MM.1S (cell line): ENCODE measurements around the gene NCS1.

ENCODE experiments used
- CTCF ChIP-seq: fragments of 300-600 bp; sonication (generic); IDR thresholded peaks from 2 replicates; pipeline ENCODE4 v1.5.1; 2016; ENCODE audit warnings: antibody characterized with exemption, low read length, mixed read lengths
- EZH2 ChIP-seq: fragments of 300-600 bp; sonication (generic); optimal IDR thresholded peaks from 2 replicates; pipeline ENCODE3; 2017; ENCODE audit warnings: low read depth, mild to moderate bottlenecking, antibody characterized with exemption, low read length, mixed read lengths
- EZH2phosphoT487 ChIP-seq: fragments of 300-600 bp; sonication (generic); IDR thresholded peaks from 2 replicates; pipeline ENCODE4 v1.6.1; 2018; ENCODE audit warnings: antibody characterized with exemption, low read length

- TF ChIP-seq CTCF, result no peak
- no peak for TF ChIP-seq EZH2phosphoT487
- no peak for TF ChIP-seq EZH2
Measured at GRCh38 chr9:130283539-130284248, 111.5 kb downstream of the NCS1 start.
